ENCODE results near the gene FOXB1. TPM values are rescaled to one million over a fixed set of nuclear protein-coding genes. Genes with fewer than 3 reads are reported as not detected.

The FOXB1 gene
- total RNA-seq, 4 donors from 2014 or later: not detected

DNA sequence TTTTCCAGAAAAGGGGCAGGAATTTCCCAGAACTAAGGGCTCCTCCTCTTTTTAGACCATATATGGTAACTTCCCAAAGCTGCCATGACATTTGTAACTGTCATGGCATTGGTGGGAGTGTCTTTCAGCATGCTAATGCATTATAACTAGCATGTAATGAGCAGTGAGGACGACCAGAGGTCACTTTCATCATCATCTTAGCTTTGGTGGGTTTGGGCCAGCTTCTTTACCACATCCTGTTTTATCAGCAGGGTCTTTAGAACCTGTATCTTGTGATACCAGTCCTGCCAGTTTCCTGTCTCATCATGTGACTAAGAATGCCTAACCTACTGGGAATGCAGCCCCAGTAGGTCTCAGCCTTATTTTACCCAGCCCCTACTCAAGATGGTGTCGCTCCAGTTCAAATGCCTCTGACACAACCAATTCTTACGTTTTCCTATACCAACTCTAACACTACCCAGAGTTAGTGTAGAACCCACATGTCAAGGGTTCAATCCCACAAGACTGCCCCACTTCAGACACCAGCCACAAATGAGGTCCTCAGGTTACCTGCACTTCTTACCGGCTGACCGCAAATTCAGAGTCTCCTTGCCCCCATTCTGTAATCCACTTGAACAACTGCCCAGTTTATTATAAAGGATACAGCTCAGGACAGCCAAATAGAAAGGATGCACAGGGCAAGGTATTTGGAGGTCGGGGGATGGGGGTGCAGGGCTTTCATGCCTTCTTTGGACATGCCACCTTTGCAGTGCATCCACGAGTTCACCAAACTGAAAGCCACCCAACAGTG is 17.7 kb downstream of the FOXB1 start:
- no peak for TF ChIP-seq POLR2A (IDR thresholded peaks at IDR 0.05)
- TF ChIP-seq, protein P1, sequence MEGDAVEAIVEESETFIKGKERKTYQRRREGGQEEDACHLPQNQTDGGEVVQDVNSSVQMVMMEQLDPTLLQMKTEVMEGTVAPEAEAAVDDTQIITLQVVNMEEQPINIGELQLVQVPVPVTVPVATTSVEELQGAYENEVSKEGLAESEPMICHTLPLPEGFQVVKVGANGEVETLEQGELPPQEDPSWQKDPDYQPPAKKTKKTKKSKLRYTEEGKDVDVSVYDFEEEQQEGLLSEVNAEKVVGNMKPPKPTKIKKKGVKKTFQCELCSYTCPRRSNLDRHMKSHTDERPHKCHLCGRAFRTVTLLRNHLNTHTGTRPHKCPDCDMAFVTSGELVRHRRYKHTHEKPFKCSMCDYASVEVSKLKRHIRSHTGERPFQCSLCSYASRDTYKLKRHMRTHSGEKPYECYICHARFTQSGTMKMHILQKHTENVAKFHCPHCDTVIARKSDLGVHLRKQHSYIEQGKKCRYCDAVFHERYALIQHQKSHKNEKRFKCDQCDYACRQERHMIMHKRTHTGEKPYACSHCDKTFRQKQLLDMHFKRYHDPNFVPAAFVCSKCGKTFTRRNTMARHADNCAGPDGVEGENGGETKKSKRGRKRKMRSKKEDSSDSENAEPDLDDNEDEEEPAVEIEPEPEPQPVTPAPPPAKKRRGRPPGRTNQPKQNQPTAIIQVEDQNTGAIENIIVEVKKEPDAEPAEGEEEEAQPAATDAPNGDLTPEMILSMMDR (IDR thresholded peaks at IDR 0.05): no peak
- no peak overlapping the region for H3K27ac ChIP-seq
- H3K4me1 ChIP-seq: no peaks in the 10 kb centered on the region
- no peaks in the 10 kb centered on the region for H3K36me3 ChIP-seq
- H3K27me3 ChIP-seq: peaks cover 0 to 4% of the 10 kb centered on the region in 2 donors
- no peak overlapping the region for H3K4me3 ChIP-seq
- intact Hi-C loops (cut with DNase I; ENCODE audit: low total_unique reads): no loop called here
- DNase-seq: no peak
- H3K9me3 ChIP-seq: no peaks in the 10 kb centered on the region

DNA sequence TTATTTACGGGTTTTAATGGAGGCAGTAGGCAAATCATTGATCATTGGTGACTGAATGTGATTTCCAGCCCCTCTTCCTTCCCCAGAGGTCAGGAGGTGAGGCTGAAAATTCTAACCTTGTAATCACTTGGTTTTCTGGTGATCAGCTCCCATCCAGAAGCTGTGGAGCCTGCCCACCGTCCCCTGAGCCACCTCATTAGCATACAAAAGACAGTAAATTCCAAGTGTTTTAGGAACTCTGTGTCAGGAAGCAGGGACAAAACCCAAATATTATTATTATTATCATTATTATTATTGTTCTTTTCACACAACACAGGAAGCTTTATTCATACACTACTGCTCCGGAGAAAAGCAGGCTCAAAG is 18.2 kb downstream of the FOXB1 start:
- no peak for DNase-seq
- H3K4me1 ChIP-seq: no peaks in the 10 kb centered on the region
- H3K9me3 ChIP-seq: no peaks in the 10 kb centered on the region
- TF ChIP-seq, protein P1 (IDR thresholded peaks at IDR 0.05): no peak
- TF ChIP-seq POLR2A (IDR thresholded peaks at IDR 0.05): no peak
- H3K27ac ChIP-seq: no peak overlapping the region
- H3K27me3 ChIP-seq: peaks cover 0 to 4% of the 10 kb centered on the region in 2 donors
- H3K4me3 ChIP-seq: no peak overlapping the region
- no peaks in the 10 kb centered on the region for H3K36me3 ChIP-seq
- intact Hi-C loops (cut with DNase I; ENCODE audit: low total_unique reads): no loop called here

DNA sequence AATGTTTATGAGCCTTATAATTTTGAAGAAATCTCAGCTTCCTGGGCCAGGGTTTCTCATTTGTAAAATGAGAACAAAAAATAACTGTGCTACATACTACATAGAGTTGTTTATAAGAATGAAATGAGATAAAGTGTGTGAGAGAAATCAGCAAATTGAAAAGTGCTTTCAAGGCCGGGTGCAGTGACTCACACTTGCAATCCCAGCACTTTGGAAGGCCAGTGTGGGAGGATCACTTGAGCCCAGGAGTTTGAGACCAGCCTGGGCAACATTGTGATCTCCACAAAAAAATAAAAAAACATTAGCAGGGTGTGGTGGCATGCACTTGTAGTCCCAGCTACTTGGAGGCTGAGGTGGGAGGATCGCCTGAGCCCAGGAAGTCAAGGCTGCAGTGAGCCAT is 22.4 kb downstream of the FOXB1 start:
- DNase-seq: no peak
- intact Hi-C loops (cut with DNase I; ENCODE audit: low total_unique reads): no loop called here
- H3K27me3 ChIP-seq: no peaks in the 10 kb centered on the region
- no peaks in the 10 kb centered on the region for H3K36me3 ChIP-seq
- no peak for TF ChIP-seq POLR2A (IDR thresholded peaks at IDR 0.05)
- TF ChIP-seq, protein P1 (IDR thresholded peaks at IDR 0.05): no peak
- no peaks in the 10 kb centered on the region for H3K4me1 ChIP-seq
- no peaks in the 10 kb centered on the region for H3K9me3 ChIP-seq
- no peak overlapping the region for H3K4me3 ChIP-seq
- no peak overlapping the region for H3K27ac ChIP-seq

DNA sequence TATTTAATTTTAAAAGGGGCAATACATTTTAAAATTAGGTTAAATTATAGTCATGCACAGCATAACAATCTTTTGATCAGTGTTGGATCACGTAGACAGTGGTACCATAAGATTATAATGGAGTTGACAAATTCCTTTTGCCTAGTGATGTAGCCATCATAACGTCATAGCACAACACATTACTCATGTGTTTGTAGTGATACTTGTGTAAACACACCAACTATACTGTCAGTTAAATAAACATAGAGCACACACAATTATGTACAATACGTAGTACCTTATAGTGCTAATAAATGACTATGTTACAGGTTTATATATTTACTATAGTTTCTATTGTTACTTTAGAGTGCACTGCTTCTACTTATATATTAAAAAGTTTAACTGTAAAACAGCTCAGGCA is 31.2 kb downstream of the FOXB1 start:
- Histone ChIP-seq H3K4me3 (no peak overlapping the region), H3K27me3 (no peaks in the 10 kb centered on the region), H3K36me3 (no peaks in the 10 kb centered on the region), H3K27ac (no peak overlapping the region), H3K9me3 (no peaks in the 10 kb centered on the region), H3K4me1 (no peaks in the 10 kb centered on the region)
- DNase-seq: no peak
- intact Hi-C loops (cut with DNase I; ENCODE audit: low total_unique reads): no loop called here
- TF ChIP-seq, protein P1 (IDR thresholded peaks at IDR 0.05): no peak
- no peak for TF ChIP-seq POLR2A (IDR thresholded peaks at IDR 0.05)

DNA sequence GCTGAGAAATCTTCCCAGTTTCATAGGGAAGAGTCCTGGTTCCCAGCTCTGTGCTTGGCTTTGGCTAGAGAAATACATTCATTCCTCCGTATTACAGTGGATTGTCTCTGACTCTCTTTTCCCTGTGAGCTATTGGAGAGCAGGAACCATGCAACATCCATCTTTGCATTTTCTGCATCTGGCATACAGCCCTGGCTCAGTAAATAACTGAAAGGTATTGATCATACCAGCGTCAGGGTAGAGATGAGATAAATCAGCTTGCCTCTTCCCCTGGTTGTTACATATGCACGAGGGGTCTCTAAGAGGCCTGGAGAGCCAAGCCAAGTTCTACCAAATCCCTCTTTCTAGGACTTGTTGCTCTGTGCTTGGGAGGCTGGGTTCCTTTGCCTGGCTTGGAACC is 35.2 kb downstream of the FOXB1 start:
- H3K9me3 ChIP-seq: no peaks in the 10 kb centered on the region
- no peaks in the 10 kb centered on the region for H3K36me3 ChIP-seq
- no peaks in the 10 kb centered on the region for H3K27me3 ChIP-seq
- intact Hi-C loops (cut with DNase I; ENCODE audit: low total_unique reads): no loop called here
- DNase-seq: no peak
- TF ChIP-seq, protein P1 (IDR thresholded peaks at IDR 0.05): no peak
- no peak for TF ChIP-seq POLR2A (IDR thresholded peaks at IDR 0.05)
- no peak overlapping the region for H3K27ac ChIP-seq
- no peak overlapping the region for H3K4me3 ChIP-seq
- no peaks in the 10 kb centered on the region for H3K4me1 ChIP-seq
